CD4-positive, alpha-beta T cell treated with Interleukin-4 for 1 hour (primary cell): ENCODE data around the gene CDC42SE2.
A peak's percentile ranks its signal among the peaks of the same experiment; 100 is the strongest.
"Not testable (repeated sequence)": the region's sequence is repeated elsewhere in the genome, so short reads cannot be mapped to it uniquely, and the experiment has no call there.

Experiments used
- DNase-seq, 2 donors: peaks; one replicate each; pipeline ENCODE4 v3.0.0-alpha.2; 2020 to 2022

CDC42SE2 gene

GRCh38 chr5:131396015-131396414, 132.2 kb downstream of the CDC42SE2 start:
- peak in 1 of 2 donors; percentile 37 for DNase-seq

- DNase-seq: no peak
Observed at GRCh38 chr5:131396630-131397273, 132.9 kb downstream of the CDC42SE2 start.

GRCh38 chr5:131399007-131399406, 135.2 kb downstream of the CDC42SE2 start:
- DNase-seq: not testable (repeated sequence)

GRCh38 chr5:131400585-131400984, 136.7 kb downstream of the CDC42SE2 start:
- no peak for DNase-seq

GRCh38 chr5:131405674-131406073, 141.8 kb downstream of the CDC42SE2 start:
- no peak for DNase-seq

- DNase-seq: no peak
Observed at GRCh38 chr5:131406076-131406475, 142.2 kb downstream of the CDC42SE2 start.

GRCh38 chr5:131406975-131407638, 143.3 kb downstream of the CDC42SE2 start:
- DNase-seq: no peak

- DNase-seq: peak in 1 of 2 donors; percentile 52
Observed at GRCh38 chr5:131413605-131414559, 150.0 kb downstream of the CDC42SE2 start.

GRCh38 chr5:131416729-131417128, 152.9 kb downstream of the CDC42SE2 start:
- no peak for DNase-seq

- DNase-seq: peak; percentile 81 to 84
Observed at GRCh38 chr5:131417240-131417869, 153.5 kb downstream of the CDC42SE2 start.

- DNase-seq: no peak
Observed at GRCh38 chr5:131418846-131419245, 155.0 kb downstream of the CDC42SE2 start.

- no peak for DNase-seq
Observed at GRCh38 chr5:131419877-131420276, 156.0 kb downstream of the CDC42SE2 start.

GRCh38 chr5:131423056-131423455, 159.2 kb downstream of the CDC42SE2 start:
- DNase-seq: no peak

- no peak for DNase-seq
Observed at GRCh38 chr5:131426011-131426410, 162.2 kb downstream of the CDC42SE2 start.

- DNase-seq: no peak
Observed at GRCh38 chr5:131430794-131431193, 166.9 kb downstream of the CDC42SE2 start.

GRCh38 chr5:131431794-131432193, 167.9 kb downstream of the CDC42SE2 start:
- DNase-seq: no peak

GRCh38 chr5:131433109-131433508, 169.3 kb downstream of the CDC42SE2 start:
- DNase-seq: no peak

GRCh38 chr5:131436081-131436480, 172.2 kb downstream of the CDC42SE2 start:
- DNase-seq: no peak

GRCh38 chr5:131441184-131441583, 177.3 kb downstream of the CDC42SE2 start:
- no peak for DNase-seq
